ENCODE data around the gene UGT1A6.

The UGT1A6 gene

GRCh38 chr2:233801357-233802131 lies 108.9 kb downstream of the UGT1A6 start:
- DNase-seq (ENCODE audit: low read depth in 2 of 2), result no peak

DNA sequence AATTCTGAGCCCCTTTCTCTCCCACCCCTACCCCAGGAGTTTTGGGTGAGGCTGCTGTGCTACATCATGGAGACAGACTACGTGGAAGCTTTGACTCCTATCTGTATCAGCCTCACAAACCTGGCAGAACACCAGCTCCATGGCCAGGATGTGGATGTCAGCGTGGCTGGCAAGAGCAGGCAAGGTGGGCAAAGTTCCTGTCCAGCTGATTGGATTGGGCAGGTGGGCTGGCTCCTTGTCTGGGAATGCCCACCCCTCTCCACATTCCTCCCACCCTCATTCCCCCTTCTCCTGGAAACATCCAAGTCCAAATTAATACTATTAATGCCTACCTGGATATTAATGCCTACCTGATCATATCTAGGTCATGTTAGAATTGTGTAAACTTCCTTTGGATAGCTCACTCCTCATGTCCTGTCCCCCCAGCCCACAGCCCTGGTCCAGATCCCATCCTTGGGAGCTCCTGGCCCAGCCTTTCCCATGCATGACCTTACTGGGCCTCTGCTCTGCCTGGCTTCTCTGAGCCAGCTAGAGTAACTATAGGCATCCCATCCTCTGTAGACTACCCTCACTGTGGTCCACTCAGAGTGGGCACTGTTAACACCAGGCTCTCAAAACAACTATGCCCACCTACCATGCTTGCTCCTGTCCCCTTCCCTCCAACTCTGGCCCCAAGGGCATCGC lies 109.6 kb downstream of the UGT1A6 start:
- no peak for DNase-seq (ENCODE audit: low read depth in 2 of 2)

DNA sequence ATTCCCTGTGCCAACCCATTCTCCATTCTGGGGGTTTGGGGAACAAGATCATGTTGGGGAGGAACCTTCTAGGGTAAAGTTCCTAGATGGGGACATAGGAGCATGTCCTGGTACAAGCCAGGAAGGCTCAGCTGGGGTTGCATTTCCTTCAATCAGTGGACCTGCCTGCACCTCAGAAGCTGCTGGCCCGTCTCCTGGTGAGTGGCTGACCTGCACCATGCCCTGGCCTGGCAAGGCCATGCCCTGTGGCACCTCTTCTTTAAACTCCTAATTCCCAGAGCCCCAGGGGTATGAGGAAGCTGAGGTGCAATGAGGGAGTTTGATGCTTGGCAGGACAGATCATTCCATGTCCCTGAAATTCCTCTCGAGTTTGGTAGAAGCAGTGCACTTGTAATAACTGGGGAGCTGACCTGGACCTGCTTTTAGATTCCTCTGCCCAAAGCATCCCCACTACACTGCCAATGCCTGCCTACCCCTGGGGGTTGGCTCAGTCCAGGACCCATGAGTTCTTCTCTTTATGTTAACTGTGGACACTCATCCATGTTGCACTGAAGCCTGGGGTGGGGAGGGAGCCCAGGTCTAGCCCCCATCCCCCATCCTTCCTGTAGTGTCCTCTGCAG lies 110.7 kb downstream of the UGT1A6 start:
- no peak for DNase-seq (ENCODE audit: low read depth in 2 of 2)

GRCh38 chr2:233803994-233804393 lies 111.3 kb downstream of the UGT1A6 start:
- no peak for DNase-seq (ENCODE audit: low read depth in 2 of 2)

DNA sequence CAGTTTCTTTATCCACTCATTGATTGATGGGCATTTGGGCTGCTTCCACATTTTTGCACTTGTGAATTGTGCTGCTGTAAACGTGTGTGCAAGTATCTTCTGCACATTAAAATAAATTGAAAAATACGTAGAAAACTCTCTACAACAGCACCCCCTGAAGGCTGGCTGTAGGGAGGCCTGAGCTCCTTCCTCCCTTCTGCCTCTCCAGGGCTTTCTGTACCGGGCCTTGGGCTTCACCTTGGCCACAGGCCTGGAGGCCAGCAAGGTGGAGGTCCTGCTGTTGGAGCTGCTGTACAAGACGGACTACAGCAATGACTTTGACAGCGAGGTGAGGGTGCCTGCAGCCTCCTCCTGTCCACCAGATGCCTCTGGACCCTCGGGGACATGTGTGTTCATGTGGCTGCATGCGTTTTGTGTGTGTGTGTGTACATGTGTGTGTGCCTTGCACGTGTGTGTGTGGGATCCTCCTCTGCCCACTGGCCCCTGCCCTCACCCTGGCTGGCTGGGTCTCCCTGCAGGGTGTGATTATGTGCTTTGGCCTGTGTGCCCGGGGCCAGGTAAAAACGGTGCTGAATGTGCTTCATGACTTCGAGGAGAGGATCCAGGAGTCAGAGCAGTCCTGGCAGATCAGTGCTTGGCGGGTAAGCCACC lies 114.7 kb downstream of the UGT1A6 start:
- no peak for DNase-seq (ENCODE audit: low read depth in 2 of 2)

DNA sequence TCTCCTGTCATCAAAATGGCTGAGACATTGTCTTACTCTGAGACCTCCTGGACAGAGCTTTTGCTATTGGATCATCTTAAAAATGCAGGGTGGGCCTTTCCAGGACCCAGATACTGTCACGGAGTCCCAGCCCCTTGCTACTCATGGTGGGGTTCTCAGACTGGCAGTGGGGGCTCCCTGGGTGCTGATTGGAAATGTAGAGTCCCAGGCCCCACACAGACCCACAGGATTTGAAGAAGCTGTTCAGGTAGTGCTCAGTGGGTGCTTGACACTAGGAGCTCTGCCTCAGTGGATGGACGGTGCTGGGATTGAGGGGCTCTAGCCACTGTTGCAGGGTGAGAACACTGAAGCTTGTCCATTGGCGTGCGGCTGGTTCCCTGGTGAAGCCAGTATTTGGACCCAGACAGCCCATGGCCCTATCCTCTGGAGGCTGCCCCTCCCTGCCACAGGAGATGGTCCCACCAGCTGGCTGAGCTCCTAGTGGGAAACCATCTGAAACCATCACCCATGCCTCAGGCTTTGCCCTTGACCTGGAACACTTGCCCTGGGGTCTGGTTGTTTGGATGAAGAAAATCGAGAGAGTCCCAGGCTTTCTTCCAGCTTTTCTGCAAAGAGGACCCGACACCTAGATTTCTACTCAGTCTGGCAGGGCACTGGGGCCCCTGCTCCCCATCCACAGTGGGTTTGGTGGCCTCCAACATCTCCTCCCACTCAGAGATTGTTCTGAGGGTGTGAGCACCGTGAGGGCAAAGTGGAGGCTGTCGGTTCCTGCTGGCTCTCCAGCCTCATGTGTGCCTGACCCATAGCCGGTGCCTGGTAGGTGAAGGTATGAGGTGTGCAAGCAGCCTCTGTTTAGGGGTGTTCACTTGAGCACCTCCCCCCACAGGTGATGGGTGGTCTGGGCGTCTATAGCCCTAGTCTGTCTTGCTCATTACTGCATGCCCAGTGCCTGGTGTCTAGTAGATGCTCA lies 115.6 kb downstream of the UGT1A6 start:
- DNase-seq (ENCODE audit: low read depth in 2 of 2), result no peak

GRCh38 chr2:233810385-233810784 lies 117.7 kb downstream of the UGT1A6 start:
- DNase-seq (ENCODE audit: low read depth in 2 of 2), result no peak

GRCh38 chr2:233811087-233811486 lies 118.4 kb downstream of the UGT1A6 start:
- DNase-seq (ENCODE audit: low read depth in 2 of 2), result no peak

- DNase-seq (ENCODE audit: low read depth in 2 of 2), result no peak
Measured at GRCh38 chr2:233811732-233812131, 119.0 kb downstream of the UGT1A6 start.

DNA sequence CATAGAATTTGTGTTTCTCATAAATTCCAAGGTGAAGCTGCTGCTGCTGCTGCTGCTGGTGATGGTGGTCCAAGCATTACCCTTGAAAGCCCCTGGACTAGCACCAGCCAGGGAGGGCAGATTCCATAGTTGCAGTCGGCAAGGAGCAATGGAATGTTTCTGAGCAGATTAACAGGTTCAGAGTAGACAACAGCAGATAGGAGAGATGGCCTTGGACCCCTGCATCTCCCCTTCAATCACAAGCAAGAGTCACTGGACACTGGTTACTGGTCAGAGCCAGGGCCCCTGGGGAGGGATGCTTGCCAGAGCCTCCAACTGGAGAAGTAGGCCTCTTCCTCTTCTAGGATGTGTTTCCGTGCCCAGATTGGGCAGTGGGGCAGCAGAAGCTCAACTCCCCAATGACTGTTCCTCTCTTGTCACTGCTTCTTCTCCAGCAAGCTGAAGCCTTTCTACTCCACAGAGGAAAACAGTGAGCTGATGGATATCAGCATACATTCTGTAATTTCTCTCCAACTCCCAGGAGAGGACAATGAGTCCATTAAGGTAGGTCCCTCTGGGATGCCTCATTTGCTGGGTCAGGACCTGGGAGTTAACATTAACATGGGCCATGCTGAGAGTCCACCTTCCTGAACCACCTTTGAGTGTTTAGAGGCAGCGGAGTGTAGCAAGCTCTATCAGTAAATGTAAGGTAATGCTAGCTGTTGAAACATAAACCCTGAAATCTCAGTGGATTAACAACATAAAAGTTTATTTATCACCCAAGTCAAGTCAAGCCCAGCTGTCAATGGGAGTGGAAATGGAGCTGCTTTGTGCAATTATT lies 120.8 kb downstream of the UGT1A6 start:
- no peak for DNase-seq (ENCODE audit: low read depth in 2 of 2)

DNA sequence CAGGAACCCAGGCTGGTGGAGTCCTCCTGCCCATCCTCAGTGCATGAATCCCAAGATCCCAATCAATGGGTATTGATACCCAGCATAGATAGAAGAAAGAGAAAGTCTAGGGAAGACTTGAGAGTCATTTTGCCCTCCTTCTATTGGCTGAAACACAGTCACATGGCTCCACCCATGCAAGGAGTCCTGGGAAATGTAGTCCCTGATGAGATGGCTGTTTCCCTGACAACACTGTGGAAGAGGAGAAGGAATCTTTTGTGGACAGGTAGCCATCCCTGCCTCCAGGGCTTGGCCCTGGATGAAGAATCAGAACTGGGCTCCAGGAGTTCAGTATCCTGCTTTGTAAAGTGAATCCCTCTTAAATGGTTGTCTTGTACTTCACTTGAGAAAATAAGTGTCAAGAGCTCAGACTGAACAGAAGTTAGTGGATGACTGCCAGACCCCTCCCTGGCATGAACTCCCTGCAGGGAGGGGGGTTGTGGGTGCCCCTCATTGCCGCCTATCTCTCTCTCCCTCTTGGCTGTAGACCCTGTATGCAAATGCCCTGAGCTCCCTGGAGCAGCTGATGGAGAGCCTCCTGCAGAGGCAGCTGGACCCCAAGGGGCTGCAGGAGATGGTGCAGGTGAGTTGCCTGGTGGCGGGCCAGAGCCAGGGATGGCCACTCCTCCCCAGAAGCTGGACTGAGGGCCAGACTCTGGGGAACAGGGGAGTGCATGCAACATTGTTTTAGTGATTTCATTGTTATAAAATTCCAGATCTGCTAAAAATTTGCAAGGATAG lies 121.6 kb downstream of the UGT1A6 start:
- DNase-seq (ENCODE audit: low read depth in 2 of 2), result no peak

DNA sequence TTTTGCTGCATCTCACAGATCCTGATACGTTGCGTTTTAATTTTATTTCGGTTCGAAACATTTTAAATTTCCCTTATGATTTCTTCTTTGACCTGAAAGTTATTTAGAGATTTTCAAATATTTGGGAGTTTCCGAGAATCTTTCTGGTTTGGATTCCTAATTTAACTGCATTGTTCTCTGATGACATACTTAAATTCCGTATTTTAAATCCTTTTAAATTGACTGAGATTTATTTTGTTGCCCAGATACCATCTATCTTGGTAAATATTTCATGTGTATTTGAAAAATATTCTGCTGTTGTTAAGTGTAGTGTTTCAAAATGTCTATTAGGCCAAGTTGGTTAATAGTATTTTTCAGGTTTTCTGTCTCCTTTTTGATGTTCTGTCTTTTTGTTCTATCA lies 123.2 kb downstream of the UGT1A6 start:
- DNase-seq (ENCODE audit: low read depth in 2 of 2), result no peak

GRCh38 chr2:233816334-233816733 lies 123.6 kb downstream of the UGT1A6 start:
- no peak for DNase-seq (ENCODE audit: low read depth in 2 of 2)

DNA sequence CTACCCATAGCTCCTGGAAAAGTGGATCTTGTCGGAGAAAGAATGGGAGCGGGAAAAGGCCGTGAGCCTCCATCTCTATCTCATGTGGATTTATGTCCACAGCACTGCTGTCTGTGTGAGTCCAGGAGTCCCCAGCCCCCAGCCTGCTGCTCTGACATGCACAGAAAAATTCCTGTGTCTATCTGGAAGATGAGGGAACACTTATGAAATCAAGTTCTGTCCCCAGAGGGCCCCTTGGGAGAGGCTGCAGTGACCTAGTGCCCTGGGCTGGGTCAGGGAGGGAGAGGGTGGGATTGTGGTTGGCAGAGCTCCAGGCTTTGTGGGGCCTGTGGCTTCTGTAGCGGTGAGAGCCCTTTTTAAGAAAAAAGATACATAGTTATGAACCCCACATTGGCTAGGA lies 124.1 kb downstream of the UGT1A6 start:
- DNase-seq (ENCODE audit: low read depth in 2 of 2), result no peak

DNA sequence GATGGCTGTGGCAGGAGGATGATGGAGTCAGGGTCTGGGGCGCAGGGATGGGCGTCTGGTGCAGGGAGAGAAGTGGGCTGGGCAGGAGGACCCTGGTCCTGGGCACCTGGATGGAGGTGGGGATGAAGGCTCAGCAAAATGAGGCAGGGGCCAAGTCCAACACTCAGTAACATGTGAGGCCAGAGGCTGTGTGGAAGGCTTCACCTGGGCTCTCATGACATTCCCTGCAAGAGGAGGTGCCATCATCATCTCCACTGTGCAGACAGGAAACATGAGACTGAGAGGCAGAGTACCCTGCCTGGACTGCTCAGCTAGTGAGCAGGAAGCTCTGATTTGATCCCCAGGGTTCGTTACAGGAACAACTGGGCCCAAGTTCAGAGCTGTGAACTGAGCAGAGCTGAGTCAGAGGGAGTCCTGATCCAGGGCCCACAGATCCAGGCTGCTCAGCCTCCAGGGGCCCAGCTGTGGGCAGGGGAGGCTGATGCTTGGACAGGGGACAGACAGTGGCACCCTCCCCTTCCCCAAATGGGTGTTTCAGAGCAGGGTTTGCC lies 124.7 kb downstream of the UGT1A6 start:
- DNase-seq (ENCODE audit: low read depth in 2 of 2), result no peak

DNA sequence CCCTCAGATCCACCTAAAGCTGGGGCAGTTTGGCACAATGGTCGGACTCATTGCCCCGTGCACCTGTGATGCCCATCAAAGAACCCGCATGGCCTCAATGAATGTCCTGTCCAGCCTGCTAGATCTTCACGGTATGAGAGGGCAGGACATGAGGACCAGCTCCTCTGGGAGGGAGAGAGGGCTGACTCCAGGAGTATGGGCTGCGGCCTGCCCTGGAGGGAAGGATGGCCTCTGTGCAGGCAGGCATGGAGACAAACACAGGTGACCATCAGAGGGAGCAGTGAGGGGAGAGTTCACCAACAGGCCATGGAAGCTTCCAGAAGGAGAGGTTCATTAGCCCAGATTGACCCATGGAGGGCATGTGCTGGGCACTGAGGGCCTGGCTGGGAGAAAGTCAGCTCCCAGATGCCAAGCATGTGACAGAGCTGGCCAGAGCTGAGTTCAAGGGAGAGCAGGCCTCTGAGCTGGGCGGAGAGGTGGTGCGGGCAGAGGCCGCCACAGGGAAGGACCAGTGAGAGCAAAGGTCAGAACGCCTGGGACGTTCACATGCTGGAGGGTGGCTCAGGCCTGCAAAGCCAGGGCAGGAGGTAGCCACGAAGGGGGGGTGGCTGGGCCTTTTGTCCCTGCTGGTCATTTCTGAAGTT lies 125.4 kb downstream of the UGT1A6 start:
- no peak for DNase-seq (ENCODE audit: low read depth in 2 of 2)

DNA sequence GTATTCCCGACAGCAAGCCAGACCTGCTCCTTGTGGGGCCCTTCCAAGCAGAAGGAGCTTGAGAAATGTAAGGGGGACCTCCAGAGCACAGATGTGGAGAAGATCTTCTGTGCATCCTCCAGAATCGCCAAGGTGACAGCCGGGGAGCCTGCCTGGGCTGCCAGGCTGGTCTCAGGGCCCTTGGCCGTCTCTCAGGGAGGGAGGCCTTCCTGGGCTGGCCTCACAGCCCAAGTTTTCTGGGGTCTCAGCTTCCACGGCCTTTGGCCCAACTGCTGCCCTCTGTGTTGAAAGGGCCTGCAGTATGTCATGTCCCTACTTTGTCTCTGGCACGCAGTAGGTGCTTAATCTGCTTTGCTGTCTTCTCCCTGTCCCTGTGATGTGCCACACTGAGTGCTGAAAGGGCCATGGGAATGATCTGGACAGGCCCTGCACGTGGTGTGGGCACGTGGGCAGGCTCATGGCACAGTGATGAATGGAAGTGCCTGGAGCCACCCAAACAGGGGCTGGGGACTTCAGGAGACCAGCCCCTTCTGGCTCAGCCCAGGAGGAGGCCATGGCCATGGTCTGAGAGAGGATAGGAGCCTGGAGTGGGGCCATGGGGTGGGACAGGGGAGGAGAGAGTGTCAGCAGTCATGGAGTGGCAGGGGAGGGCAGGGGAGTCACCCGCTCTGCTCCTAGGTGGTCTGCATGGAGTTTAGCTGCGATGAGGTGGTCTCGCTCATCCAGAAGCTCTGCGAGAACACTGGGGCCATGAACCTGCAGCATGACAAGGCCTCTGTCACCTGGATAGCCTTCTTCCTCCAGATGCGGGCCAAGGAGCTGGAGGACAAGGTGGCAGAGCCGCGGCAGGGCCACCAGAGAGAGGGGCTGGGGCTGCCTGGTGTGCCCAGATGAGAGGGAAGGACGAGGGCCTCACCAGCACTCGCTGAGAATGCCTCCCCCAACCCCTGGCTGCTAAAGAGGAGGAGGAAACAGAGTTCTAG lies 126.2 kb downstream of the UGT1A6 start:
- no peak for DNase-seq (ENCODE audit: low read depth in 2 of 2)

Data from fibroblast of skin of left quadriceps (primary cell).